Heart left ventricle (tissue), 16 donors: ENCODE measurements around the gene HOXD3. TPM values are rescaled to one million over a fixed set of nuclear protein-coding genes. Genes with fewer than 3 reads are reported as not detected.
A peak's percentile ranks its signal among the peaks of the same experiment; 100 is the strongest.

ENCODE experiments used
- ATAC-seq, 4 donors: fragments of 200-7000 bp; cut with Tn5 transposase; one replicate each; pipeline ENCODE4 v1.9.1; 2020 to 2022; ENCODE audit warnings: moderate library complexity in 4 of 4, mild to moderate bottlenecking in 3 of 4, moderate number of reproducible peaks in 1 of 4
- DNase-seq, 5 donors: peaks; one replicate each; pipeline ENCODE4 v3.0.0-alpha.2; 2020
- H3K27ac ChIP-seq, 12 donors: fragments of 200-600 bp; sonication (generic) in 4 of 12; one replicate each; pipeline versions ENCODE4 v1.5.0 to v1.8.0; 2016 to 2022; ENCODE audit warnings: mild to moderate bottlenecking in 2 of 12
- H3K27me3 ChIP-seq, 9 donors: fragments of 200-600 bp; sonication (generic) in 2 of 9; one replicate each; pipeline versions ENCODE4 v1.5.1 to v1.8.0; 2016 to 2022; ENCODE audit warnings: mild to moderate bottlenecking in 3 of 9
- H3K36me3 ChIP-seq, 9 donors: fragments of 200-600 bp; sonication (generic) in 2 of 9; one replicate each; pipeline versions ENCODE4 v1.5.0 to v1.8.0; 2018 to 2022; ENCODE audit warnings: mild to moderate bottlenecking in 2 of 9
- H3K4me1 ChIP-seq, 12 donors: fragments of 200-600 bp; sonication (generic) in 4 of 12; one replicate each; pipeline versions ENCODE4 v1.5.0 to v1.8.0; 2016 to 2022; ENCODE audit warnings: mild to moderate bottlenecking in 3 of 12
- H3K4me3 ChIP-seq, 12 donors: fragments of 200-600 bp; sonication (generic) in 4 of 12; one replicate each; pipeline versions ENCODE4 v1.5.0 to v1.8.0; 2017 to 2022; ENCODE audit warnings: mild to moderate bottlenecking in 9 of 12, moderate library complexity in 4 of 12
- H3K9me3 ChIP-seq, 12 donors: fragments of 200-600 bp; sonication (generic) in 4 of 12; one replicate each; pipeline versions ENCODE4 v1.5.0 to v1.8.0; 2016 to 2022; ENCODE audit warnings: mild to moderate bottlenecking in 1 of 12
- POLR2A ChIP-seq, 2 donors: fragments of 450-650 bp; IDR thresholded peaks; one replicate each; pipeline ENCODE4 v1.6.1; 2017; ENCODE audit warnings: antibody characterized with exemption in 2 of 2, mild to moderate bottlenecking in 2 of 2, moderate library complexity in 2 of 2
- whole genome bisulfite sequencing, 4 donors: extraction: QIAGEN DNeasy Blood & Tissue Kit in 2 of 4; methylation state at CpG; one replicate each; pipeline versions ENCODE4 v1.1.5 to v1.1.7; 2013 to 2018; 5-methylcytosine and 5-hydroxymethylcytosine counted together
- intact Hi-C, 10 donors: fragments of 100-400 bp; cut with DNase I; formaldehyde crosslinking; loops; one replicate each; pipeline versions ENCODE4 v1.11.1 to v1.14.2; 2022
- polyA plus RNA-seq, 2 donors: library from polyadenylated mRNA; stranded (reverse); fragments of 200-250 nt; gene quantifications; one replicate each; pipeline ENCODE4 v1.2.3, GENCODE V29; 2013
- total RNA-seq, 9 donors: library from RNA; depleted of rRNA in 2 of 9; stranded (reverse); fragments of >200 nt in 2 of 9; fragmentation: NEBNext Ultra II Directional in 3 of 9; extraction: Animal tissue kit (Norgen Biotek cat#: 25700) in 3 of 9; gene quantifications; one replicate each; pipeline versions ENCODE4 v1.1.0 to v1.2.4, GENCODE V29; 2016 to 2023
- TF ChIP-seq, protein P1 (sequence below), 12 donors: fragments of 200-600 bp; sonication (generic) in 4 of 12; IDR thresholded peaks; one replicate each; pipeline versions ENCODE4 v1.5.0 to v1.8.0; 2018 to 2022; ENCODE audit warnings: antibody characterized with exemption in 12 of 12, mild to moderate bottlenecking in 5 of 12
- donor health status: ischemic (EF 13 %, LVEDD 7.1; RV severe dilation, severe dysfunction).
- donor health status: healthy with polysubstance abuse.
- donor health status: DM: no; HTN: yes; CAD: no.
- donor health status: DM: no; HTN: no; CAD: no.
- donor health status: ischemic (EF 25% LVEDD 6.9; RV normal size, moderate dysfunction).
- donor health status: ischemic (EF 25% LVEDD 5.7; RV mildly dilated, moderate dysfunction).
- donor health status: healthy.
- donor health status: DM: yes; HTN: yes; CAD: no.
- donor health status: ischemic (EF 35%, LVEDD 5.7; RV mildly dilated, moderate dysfunction).
- donor health status: nonischemic (EF 11% LVEDD 7.7; RV severe dilation, severe dysfunction).
- donor health status: DM: yes; HTN: yes; CAD: no.
- donor health status: PGD.
- donor health status: ischemic (EF 29% LVEDD 5.4; RV normal size, mild dysfunction).
- donor health status: nonischemic (EF 23%, LVEDD 6.1; RV moderate dilation, normal function).

The HOXD3 gene
- total and polyA plus RNA-seq, 11 donors = 0.04 to 1.4 (median 0.52) TPM

DNA sequence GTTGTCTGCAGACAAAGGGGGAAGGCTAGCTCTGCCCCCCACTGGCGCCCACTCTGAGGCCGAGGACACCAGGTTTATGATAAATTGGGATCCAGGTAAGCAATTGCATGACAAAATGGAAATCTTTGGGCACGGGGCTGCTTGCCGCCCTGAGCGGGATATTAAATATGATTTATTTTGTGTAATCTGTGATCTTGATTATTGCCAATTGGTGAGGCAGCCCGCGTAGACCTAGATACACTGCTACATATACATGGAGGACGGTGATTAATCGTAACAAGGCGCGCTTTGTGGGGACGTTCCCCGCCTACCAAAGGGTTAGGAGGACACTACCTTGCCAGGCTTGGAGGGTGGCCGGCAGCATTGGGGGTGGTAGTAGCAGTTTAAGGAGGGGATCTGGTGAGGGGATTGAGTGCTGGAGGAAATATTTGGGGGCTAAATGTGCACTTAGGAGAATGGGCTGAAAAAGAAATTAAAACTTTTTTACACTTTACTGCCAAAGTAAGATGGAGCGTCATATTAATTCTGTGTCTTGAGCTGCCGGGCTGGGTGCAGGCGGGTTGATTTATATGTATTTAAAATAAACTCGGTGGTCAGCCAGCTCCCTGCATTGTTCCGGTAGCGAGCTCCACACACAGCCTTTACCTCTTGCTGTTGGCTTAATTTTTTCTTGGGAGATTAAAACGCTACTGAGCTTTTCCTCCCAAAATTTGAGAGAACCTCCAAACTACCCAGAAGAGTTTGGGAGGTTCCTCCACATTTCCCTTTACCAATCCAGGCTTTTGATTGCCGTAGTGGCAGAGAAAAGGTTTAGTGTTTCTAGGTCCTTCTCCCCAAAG, 4.1 kb downstream of the HOXD3 start:
- Histone ChIP-seq H3K9me3 (no peaks in the 10 kb centered on the region), H3K4me3 (peak overlapping the region in 2 of 12 donors; percentile 24 to 32), H3K27ac (no peak overlapping the region), H3K36me3 (no peaks in the 10 kb centered on the region), H3K27me3 (peaks cover 72 to 100% (median 100%) of the 10 kb centered on the region in 9 donors), H3K4me1 (peaks cover 0 to 44% (median 18%) of the 10 kb centered on the region in 12 donors)
- DNase-seq = no peak
- intact Hi-C loops = no loop called here
- ATAC-seq = no peak
- 12 to 37% (median 25%) methylated on average over 22 of the region's 22 CpGs for WGBS, 4 donors
- TF ChIP-seq POLR2A (IDR thresholded peaks at IDR 0.05) = no peak
- TF ChIP-seq, protein P1, sequence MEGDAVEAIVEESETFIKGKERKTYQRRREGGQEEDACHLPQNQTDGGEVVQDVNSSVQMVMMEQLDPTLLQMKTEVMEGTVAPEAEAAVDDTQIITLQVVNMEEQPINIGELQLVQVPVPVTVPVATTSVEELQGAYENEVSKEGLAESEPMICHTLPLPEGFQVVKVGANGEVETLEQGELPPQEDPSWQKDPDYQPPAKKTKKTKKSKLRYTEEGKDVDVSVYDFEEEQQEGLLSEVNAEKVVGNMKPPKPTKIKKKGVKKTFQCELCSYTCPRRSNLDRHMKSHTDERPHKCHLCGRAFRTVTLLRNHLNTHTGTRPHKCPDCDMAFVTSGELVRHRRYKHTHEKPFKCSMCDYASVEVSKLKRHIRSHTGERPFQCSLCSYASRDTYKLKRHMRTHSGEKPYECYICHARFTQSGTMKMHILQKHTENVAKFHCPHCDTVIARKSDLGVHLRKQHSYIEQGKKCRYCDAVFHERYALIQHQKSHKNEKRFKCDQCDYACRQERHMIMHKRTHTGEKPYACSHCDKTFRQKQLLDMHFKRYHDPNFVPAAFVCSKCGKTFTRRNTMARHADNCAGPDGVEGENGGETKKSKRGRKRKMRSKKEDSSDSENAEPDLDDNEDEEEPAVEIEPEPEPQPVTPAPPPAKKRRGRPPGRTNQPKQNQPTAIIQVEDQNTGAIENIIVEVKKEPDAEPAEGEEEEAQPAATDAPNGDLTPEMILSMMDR (IDR thresholded peaks at IDR 0.05) = no peak

DNA sequence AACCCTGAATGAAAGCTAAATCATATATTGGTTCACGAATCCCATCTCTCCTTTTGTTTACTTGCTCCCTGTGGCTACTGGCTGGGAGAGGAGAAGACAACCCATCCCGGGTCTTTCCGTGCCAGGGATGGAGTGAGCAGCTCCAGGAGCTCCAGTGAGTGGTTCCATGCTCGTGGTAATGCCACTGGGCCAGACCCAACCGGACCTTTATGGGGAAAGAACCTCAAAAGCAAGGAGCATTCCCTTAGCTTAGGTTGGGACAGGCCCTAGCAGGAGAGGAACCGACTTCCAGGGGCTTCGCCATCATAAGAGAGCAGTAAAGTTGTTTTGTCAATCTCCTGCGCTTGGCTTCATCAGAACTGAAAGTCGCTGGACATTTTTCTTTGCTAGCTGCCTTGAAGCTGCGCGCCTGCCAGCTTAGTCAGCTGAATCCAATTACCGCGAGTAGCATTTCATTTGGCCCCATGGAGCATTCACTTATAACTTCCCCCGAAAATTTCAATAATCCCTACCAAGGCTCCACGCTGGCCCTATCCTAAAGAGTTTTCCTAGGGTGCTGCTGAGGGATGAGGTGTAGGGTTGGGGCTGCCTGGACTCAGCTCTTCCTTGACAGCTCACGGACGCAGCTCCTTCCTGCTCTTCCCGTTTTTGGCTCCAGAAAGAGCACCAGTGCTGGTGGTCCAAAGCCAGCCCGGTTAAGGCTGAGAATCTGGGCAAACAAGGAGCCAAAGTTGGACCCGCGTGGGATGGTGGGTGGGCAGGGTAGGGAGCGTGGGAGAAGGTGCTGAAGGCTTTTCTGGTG, 4.9 kb downstream of the HOXD3 start:
- ATAC-seq = no peak
- Histone ChIP-seq H3K36me3 (no peaks in the 10 kb centered on the region), H3K4me3 (no peak overlapping the region), H3K27me3 (peaks cover 66 to 100% (median 97%) of the 10 kb centered on the region in 9 donors), H3K4me1 (peaks cover 0 to 40% (median 16%) of the 10 kb centered on the region in 12 donors), H3K27ac (no peak overlapping the region), H3K9me3 (no peaks in the 10 kb centered on the region)
- 5 to 36% (median 20%) methylated on average over 21 to 22 of the region's 22 CpGs for WGBS, 4 donors
- no peak for DNase-seq
- no peak for TF ChIP-seq POLR2A (IDR thresholded peaks at IDR 0.05)
- TF ChIP-seq, protein P1 (IDR thresholded peaks at IDR 0.05) = no peak
- intact Hi-C loops = no loop called here

DNA sequence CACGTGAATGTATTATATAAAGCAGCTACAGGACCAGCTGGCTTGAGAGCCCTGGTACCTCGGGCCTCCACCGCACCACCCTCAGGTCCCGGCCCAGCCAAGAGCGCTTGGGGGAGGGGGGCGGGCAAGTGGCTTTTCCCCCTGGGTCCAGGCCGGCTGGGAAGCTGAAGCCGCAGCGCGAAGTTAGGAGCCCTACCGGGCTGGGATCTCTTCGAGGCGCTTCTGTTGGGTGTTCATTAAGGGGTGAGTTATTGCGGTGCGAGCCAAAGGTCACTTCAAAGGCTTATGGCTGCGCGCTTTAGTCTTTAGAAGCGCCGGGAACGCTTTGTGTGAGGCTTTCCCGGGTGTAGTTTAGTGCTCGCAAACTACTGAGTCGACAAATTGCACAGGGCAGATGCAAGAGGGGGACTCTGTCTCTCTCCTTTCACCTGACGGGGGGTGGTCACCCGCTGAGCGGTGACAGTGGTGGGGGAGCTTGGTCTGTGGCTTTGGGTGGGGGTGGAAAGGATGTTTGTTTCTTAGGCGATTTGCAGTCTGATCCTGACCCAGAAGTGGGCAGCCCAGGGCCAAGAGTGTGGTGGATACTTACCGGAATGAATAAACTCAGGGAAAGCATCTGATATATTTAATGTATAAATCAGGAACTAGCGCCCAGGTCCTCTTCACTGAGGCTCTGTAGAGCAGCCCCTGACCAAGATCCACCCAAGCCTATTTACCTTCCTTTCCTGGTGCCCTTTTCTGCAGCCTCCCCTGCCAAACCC, 6.0 kb downstream of the HOXD3 start:
- H3K4me3 ChIP-seq = no peak overlapping the region

More for the DNA sequence above, 6.0 kb downstream of the HOXD3 start:
- WGBS, 4 donors = 5 to 16% (median 10%) methylated on average over 22 to 29 of the region's 29 CpGs
- DNase-seq (no peak), ATAC-seq (no peak)
- no peaks in the 10 kb centered on the region for H3K9me3 ChIP-seq
- peaks cover 0 to 30% (median 11%) of the 10 kb centered on the region in 12 donors for H3K4me1 ChIP-seq
- H3K27ac ChIP-seq = no peak overlapping the region
- H3K27me3 ChIP-seq = peaks cover 56 to 100% (median 94%) of the 10 kb centered on the region in 9 donors
- TF ChIP-seq, protein P1 (IDR thresholded peaks at IDR 0.05) = no peak
- TF ChIP-seq POLR2A (IDR thresholded peaks at IDR 0.05) = no peak
- intact Hi-C loops = no loop called here
- no peaks in the 10 kb centered on the region for H3K36me3 ChIP-seq
